Nucleus accumbens (tissue), 56 donors: ENCODE results near the gene TPRX2.
"Not testable (repeated sequence)": the region's sequence is repeated elsewhere in the genome, so short reads cannot be mapped to it uniquely, and the experiment has no call there.

Source experiments
- DNase-seq, 56 donors: peaks; one replicate each; lab custom pipeline; 2025; lab: John Stamatoyannopoulos, UW

Gene TPRX2

GRCh38 chr19:47860602-47861297 lies 1.7 kb downstream of the TPRX2 start:
- DNase-seq, result no peak

- DNase-seq, result no peak
Observed at GRCh38 chr19:47861630-47862029, 2.6 kb downstream of the TPRX2 start.

- peak in 51 of 56 donors; percentile 7 to 89 (median 51) for DNase-seq
Observed at GRCh38 chr19:47863514-47863936, 4.5 kb downstream of the TPRX2 start.

- DNase-seq, result no peak
Observed at GRCh38 chr19:47865166-47865565, 6.1 kb downstream of the TPRX2 start.

GRCh38 chr19:47878906-47879305 lies 19.9 kb downstream of the TPRX2 start:
- DNase-seq, result no peak

DNA sequence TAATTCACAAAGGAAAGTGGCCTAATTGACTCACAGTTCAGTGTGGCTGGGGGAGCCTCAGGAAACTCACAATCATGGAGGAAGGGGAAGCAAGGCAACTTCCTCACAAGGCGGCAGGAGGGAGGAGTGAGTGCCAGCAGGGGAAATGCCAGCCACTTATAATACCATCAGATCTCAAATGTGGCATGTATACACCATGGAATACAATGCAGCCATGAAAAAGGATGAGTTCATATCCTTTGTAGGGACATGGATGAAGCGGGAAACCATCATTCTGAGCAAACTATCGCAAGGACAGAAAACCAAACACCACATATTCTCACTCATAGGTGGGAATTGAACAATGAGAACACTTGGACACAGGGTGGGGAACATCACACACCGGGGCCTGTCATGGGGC lies 20.4 kb downstream of the TPRX2 start:
- not testable (repeated sequence) for DNase-seq

- DNase-seq, result no peak
Observed at GRCh38 chr19:47881757-47882156, 22.7 kb downstream of the TPRX2 start.

- no peak for DNase-seq
Observed at GRCh38 chr19:47882890-47883289, 23.9 kb downstream of the TPRX2 start.

GRCh38 chr19:47885067-47885463 lies 26.0 kb downstream of the TPRX2 start:
- DNase-seq, result no peak

- no peak for DNase-seq
Observed at GRCh38 chr19:47886010-47886559, 27.1 kb downstream of the TPRX2 start, which contains the start of gene SULT2A1. Gene SULT2A1 (minus strand): TSS chr19:47886315. CDS start chr19:47886257, 58 bp downstream.

- no peak for DNase-seq
Observed at GRCh38 chr19:47890865-47891621, 32.0 kb downstream of the TPRX2 start.

GRCh38 chr19:47891622-47891922 lies 32.5 kb downstream of the TPRX2 start:
- no peak for DNase-seq

- no peak for DNase-seq
Observed at GRCh38 chr19:47891923-47892666, 33.1 kb downstream of the TPRX2 start.

- DNase-seq, result no peak
Observed at GRCh38 chr19:47895165-47895782, 36.2 kb downstream of the TPRX2 start.

GRCh38 chr19:47896019-47896418 lies 37.0 kb downstream of the TPRX2 start:
- DNase-seq, result no peak

GRCh38 chr19:47896773-47897172 lies 37.7 kb downstream of the TPRX2 start:
- no peak for DNase-seq

DNA sequence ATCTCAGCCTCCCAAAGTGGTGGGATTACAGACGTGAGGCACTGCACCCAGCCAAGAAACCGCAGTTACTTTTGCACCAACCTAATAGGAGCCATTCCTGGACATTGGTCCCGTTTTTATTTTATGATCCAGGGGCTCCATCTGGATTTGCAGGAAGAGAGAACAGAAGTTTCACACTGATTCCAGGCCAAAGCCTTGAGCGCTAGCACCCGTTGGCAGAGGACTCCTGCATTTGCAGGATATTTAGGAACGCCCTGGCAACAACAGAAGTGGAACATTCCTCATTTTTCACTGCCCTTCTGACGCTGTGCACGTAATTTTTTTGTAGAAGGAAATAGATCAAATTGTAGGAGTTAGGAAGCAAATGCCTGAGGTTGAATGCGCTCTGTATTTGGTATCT lies 38.8 kb downstream of the TPRX2 start:
- no peak for DNase-seq

DNA sequence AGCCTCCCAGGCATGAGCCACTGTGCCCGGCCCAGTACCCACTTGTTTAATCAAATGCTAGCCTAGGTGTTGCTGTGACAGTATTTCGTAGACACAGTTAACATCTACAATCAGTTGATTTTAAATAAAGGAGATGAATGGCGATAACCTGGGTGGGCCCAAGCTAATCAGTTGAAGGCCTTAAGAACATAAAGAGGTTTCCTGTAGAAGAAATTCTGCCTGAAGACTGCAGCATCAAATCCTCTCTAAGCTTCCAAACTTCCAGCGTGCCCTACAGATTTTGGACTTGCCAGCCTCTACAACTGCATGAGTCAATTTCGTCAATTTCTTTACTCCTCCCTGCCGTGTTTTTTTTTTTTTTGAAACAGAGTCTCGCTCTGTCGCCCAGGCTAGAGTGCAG lies 40.3 kb downstream of the TPRX2 start:
- DNase-seq, result no peak

DNA sequence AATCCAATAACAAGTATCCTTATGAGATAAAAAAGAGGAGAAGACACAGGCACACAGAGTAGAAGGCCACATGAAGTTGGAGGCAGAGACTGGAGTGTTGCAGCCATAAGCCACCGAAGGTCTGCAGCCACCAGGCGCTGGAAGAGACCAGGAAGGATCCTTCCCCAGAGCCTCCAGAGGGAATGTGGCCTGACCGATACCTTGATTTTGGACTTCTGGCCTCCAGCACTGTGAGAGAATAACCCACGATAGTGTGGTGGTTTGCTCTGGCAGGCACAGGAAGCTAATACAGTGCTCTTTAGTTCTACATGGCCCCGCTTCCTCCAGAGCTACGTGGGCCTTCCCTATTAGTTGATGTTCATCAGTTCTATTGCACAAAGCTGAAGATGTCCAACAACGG lies 42.3 kb downstream of the TPRX2 start:
- no peak for DNase-seq

DNA sequence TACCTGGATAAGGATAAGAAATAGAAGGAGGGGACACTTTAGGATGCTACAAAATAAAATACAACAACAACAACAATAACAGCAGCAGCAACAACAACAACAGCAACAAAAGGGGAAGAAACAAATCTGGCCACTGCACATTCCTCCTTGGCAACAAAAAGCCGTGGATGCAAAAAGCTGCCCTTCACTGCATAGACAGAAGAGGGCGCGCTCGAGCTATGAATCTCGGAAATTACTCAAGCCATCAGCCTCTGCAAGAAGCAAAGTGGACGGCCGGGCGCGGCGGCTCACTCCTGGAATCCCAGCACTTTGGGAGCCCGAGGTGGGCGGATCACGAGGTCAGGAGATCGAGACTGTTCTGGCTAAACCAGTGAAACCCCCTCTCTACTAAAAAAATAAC lies 50.3 kb downstream of the TPRX2 start:
- not testable (repeated sequence) for DNase-seq

DNA sequence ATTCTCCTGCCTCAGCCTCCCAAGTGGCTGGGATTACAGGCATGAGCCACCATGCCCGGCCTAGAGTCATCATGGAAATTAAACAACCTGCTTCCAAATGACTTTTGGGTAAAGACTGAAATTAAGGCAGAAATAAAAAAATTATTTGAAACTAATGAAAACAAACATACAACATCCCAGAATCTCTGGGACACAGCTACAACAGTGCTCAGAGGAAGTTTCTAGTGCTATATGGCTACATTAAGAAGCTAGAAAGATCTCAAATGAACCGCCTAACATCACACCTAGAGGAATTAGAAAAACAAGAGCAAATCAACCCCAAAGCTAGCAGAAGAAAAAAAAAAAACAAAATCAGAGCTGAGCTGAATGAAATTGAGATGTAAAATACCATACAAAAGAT lies 51.2 kb downstream of the TPRX2 start:
- not testable (repeated sequence) for DNase-seq
